K562 (cell line): Measurements from ENCODE around the gene SEC22C. TPM values are rescaled to one million over a fixed set of nuclear protein-coding genes. Genes with fewer than 3 reads are reported as not detected.

Source experiments
- ARID2 ChIP-seq: fragments of 450-650 bp; IDR thresholded peaks from 2 replicates; pipeline ENCODE4 v1.6.1; 2017; ENCODE audit warnings: antibody characterized with exemption, mild to moderate bottlenecking
- CBFA2T2 ChIP-seq: fragments of 450-650 bp; conservative IDR thresholded peaks from 2 replicates; pipeline ENCODE4 v1.6.1; 2017; ENCODE audit warnings: mild to moderate bottlenecking
- MIER1 ChIP-seq: fragments of 450-650 bp; IDR thresholded peaks from 2 replicates; pipeline ENCODE4 v1.6.1; 2016; ENCODE audit warnings: antibody characterized with exemption, mild to moderate bottlenecking, low read depth
- NFE2L1 ChIP-seq: fragments of 450-650 bp; IDR thresholded peaks from 2 replicates; pipeline ENCODE4 v1.6.1; 2016; ENCODE audit warnings: missing genetic modification characterization, low read depth, mild to moderate bottlenecking, missing compliant biosample characterization, moderate library complexity, borderline replicate concordance
- NONO ChIP-seq, 2 experiments: fragments of 200-400 bp in 1 of 2; fragments of 450-650 bp in 1 of 2; formaldehyde crosslinking in 1 of 2; IDR thresholded peaks; 2 replicates each; pipeline ENCODE4 v1.6.1; 2017; ENCODE audit warnings: low read depth in 2 of 2, mild to moderate bottlenecking in 2 of 2, moderate library complexity in 2 of 2, low read length in 1 of 2
- NRF1 ChIP-seq, 2 experiments: fragments of 450-650 bp; IDR thresholded peaks in 1 of 2; conservative IDR thresholded peaks in 1 of 2; 2 replicates each; pipeline ENCODE4 v1.6.1; 2014; ENCODE audit warnings: mild to moderate bottlenecking in 2 of 2
- RBM22 ChIP-seq: fragments of 200-400 bp; formaldehyde crosslinking; IDR thresholded peaks from 2 replicates; pipeline ENCODE4 v1.6.1; 2018; ENCODE audit warnings: low read length, low read depth; ENCODE audit not compliant: poor library complexity, severe bottlenecking
- SETDB1 ChIP-seq: IDR thresholded peaks from one replicate; pipeline ENCODE4 v1.6.1; 2012; ENCODE audit warnings: low read length, control low read depth, inconsistent platforms
- SMAD1 ChIP-seq: fragments of 150-350 bp; IDR thresholded peaks from 2 replicates; pipeline ENCODE4 v1.6.1; 2014; ENCODE audit warnings: low read length, low read depth; ENCODE audit not compliant: partially characterized antibody
- SMAD3 ChIP-seq: fragments of 450-650 bp; formaldehyde crosslinking; conservative IDR thresholded peaks from 2 replicates; pipeline ENCODE4 v1.4.0; 2020; ENCODE audit warnings: mild to moderate bottlenecking
- SMARCE1 ChIP-seq: fragments of 450-650 bp; IDR thresholded peaks from 2 replicates; pipeline ENCODE4 v1.7.1; 2016; ENCODE audit warnings: mild to moderate bottlenecking
- STAG1 ChIP-seq: sonication (generic); formaldehyde crosslinking; IDR thresholded peaks from 2 replicates; pipeline ENCODE4 v1.5.0; 2020; ENCODE audit warnings: missing genetic modification reagents, borderline replicate concordance
- ZNF124 ChIP-seq: sonication (generic); formaldehyde crosslinking; IDR thresholded peaks from 2 replicates; pipeline ENCODE4 v1.8.1; 2022; ENCODE audit warnings: missing genetic modification reagents
- ZNF212 ChIP-seq: fragments of 450-650 bp; formaldehyde crosslinking; IDR thresholded peaks from 2 replicates; pipeline ENCODE4 v1.4.0; 2020; ENCODE audit warnings: mild to moderate bottlenecking
- ZNF239 ChIP-seq: fragments of 250-450 bp; sonication (Bioruptor Pico); IDR thresholded peaks from 2 replicates; pipeline ENCODE4 v1.4.0; 2020; ENCODE audit warnings: mild to moderate bottlenecking
- ZNF589 ChIP-seq: fragments of 200-800 bp; sonication (Bioruptor generic); IDR thresholded peaks from 2 replicates; pipeline ENCODE4 v1.6.1; 2016; ENCODE audit warnings: low read depth, missing genetic modification characterization, missing compliant biosample characterization
- ZNF644 ChIP-seq: fragments of 200-800 bp; sonication (Bioruptor generic); IDR thresholded peaks from 2 replicates; pipeline ENCODE4 v1.6.1; 2016; ENCODE audit warnings: low read depth, missing genetic modification characterization, missing compliant biosample characterization
- polyA plus RNA-seq, 8 experiments: library from polyadenylated mRNA; depleted of rRNA in 4 of 8; stranded (reverse) in 5 of 8; unstranded in 3 of 8; fragments of >200 nt; fragmentation: Nextera tagmentation in 2 of 8; fragmentation: Illumina TruSeq in 1 of 8; extraction: Ambion mirVana in 2 of 8; extraction: Trizol in 1 of 8; gene quantifications; 2 replicates each; pipeline versions ENCODE4 v1.2.1 to v1.2.3, GENCODE V29; 2011 to 2014; ENCODE audit warnings: inconsistent platforms in 1 of 8, missing spikeins in 1 of 8
- total RNA-seq, 7 experiments: library from RNA; depleted of rRNA in 6 of 7; stranded (reverse); fragments of >200 nt in 6 of 7; fragmentation: Illumina TruSeq in 2 of 7; extraction: Trizol in 2 of 7; gene quantifications; 2 replicates each; pipeline versions ENCODE4 v1.2.1 to v1.2.3, GENCODE V29; 2011 to 2021; ENCODE audit warnings: low replicate concordance in 1 of 7
- TF ChIP-seq, protein P1 (sequence below): fragments of 450-650 bp; formaldehyde crosslinking; IDR thresholded peaks from 2 replicates; pipeline ENCODE4 v1.4.0; 2022; ENCODE audit warnings: mild to moderate bottlenecking, moderate library complexity
- TF ChIP-seq, protein P2 (sequence below): fragments of 150-350 bp; conservative IDR thresholded peaks from 2 replicates; pipeline ENCODE4 v1.6.1; 2014; ENCODE audit warnings: low read length
- TF ChIP-seq, protein P3 (sequence below): sonication (generic); formaldehyde crosslinking; IDR thresholded peaks from 2 replicates; pipeline ENCODE4 v1.8.0; 2023; ENCODE audit warnings: missing genetic modification reagents, mild to moderate bottlenecking, borderline replicate concordance

Gene SEC22C
- total and polyA plus RNA-seq, 9 of the 15 experiments (the other 6 are each of a cell fraction or from before 2014, with no cell fraction given) = 35.6 to 68.4 (median 50.7) TPM

DNA sequence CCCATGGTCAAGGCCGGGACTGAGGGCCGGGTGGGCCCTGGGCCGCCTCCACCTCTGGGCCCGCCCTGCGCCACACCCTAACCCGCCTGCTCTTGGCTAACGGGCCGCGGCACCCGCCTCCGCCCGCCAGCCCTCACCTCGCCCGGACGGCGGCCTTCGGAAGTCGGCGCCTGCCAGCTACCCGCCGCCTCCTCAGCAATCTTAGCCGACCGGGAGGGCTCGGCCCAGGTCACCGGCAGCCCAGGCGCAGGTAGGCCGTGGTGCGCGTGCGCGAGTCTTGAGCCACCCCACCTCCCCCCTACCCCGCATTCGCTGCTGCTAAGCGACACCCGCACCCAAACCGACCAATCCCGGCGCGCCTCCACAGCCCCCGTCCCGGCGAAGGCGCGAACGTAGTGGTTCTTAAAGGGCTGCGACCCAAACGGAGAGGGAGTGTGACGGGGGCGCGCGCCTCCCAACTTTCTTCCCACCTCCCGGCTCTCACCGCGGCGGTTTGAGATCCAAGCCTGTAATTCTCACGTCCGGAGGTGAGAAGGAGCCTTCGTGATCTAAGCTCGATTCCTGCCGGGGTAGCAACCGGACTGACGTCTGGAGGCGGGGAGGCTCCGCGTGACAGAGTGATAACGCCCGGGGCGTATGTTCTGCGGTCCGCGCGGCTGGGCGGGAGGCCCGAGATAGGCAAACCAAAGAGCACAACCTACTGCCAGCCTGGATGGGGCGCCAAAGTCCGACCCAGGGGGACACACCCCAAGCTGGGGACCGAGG is at the start of gene SEC22C (continued):
- TF ChIP-seq SMARCE1 (peak; percentile 80), CBFA2T2 (peak; percentile 65), NONO (IDR thresholded peaks at IDR 0.05; ENCODE audit: low read depth in 2 of 2, low read length in 1 of 2) (peak; percentile 38 to 69), ZNF644 (tag) (no peak), ZNF212 (CRISPR knock-in tag) (no peak), ZNF589 (no peak), NRF1 (conservative IDR thresholded peaks at IDR 0.05 in 1 of 2, IDR thresholded peaks at IDR 0.05 in 1 of 2) (peak; percentile 98 to 99), ZNF239 (CRISPR knock-in tag) (no peak; the same call in 1 of the 2 replicates), ZNF124 (CRISPR knock-in tag) (no peak), SETDB1 (peak; percentile 90), ARID2 (no peak), SMAD1 (peak; percentile 13), RBM22 (peak; percentile 91), MIER1 (no peak), NFE2L1 (no peak), STAG1 (CRISPR knock-in tag) (no peak), SMAD3 (CRISPR knock-in tag) (no peak; the same call in 1 of the 2 replicates)
- TF ChIP-seq, protein P1, sequence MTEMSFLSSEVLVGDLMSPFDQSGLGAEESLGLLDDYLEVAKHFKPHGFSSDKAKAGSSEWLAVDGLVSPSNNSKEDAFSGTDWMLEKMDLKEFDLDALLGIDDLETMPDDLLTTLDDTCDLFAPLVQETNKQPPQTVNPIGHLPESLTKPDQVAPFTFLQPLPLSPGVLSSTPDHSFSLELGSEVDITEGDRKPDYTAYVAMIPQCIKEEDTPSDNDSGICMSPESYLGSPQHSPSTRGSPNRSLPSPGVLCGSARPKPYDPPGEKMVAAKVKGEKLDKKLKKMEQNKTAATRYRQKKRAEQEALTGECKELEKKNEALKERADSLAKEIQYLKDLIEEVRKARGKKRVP = no peak
- TF ChIP-seq, protein P2, sequence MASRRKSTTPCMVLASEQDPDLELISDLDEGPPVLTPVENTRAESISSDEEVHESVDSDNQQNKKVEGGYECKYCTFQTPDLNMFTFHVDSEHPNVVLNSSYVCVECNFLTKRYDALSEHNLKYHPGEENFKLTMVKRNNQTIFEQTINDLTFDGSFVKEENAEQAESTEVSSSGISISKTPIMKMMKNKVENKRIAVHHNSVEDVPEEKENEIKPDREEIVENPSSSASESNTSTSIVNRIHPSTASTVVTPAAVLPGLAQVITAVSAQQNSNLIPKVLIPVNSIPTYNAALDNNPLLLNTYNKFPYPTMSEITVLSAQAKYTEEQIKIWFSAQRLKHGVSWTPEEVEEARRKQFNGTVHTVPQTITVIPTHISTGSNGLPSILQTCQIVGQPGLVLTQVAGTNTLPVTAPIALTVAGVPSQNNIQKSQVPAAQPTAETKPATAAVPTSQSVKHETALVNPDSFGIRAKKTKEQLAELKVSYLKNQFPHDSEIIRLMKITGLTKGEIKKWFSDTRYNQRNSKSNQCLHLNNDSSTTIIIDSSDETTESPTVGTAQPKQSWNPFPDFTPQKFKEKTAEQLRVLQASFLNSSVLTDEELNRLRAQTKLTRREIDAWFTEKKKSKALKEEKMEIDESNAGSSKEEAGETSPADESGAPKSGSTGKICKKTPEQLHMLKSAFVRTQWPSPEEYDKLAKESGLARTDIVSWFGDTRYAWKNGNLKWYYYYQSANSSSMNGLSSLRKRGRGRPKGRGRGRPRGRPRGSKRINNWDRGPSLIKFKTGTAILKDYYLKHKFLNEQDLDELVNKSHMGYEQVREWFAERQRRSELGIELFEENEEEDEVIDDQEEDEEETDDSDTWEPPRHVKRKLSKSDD = peak; percentile 3; the same call in 1 of the 2 replicates
- TF ChIP-seq, protein P3, sequence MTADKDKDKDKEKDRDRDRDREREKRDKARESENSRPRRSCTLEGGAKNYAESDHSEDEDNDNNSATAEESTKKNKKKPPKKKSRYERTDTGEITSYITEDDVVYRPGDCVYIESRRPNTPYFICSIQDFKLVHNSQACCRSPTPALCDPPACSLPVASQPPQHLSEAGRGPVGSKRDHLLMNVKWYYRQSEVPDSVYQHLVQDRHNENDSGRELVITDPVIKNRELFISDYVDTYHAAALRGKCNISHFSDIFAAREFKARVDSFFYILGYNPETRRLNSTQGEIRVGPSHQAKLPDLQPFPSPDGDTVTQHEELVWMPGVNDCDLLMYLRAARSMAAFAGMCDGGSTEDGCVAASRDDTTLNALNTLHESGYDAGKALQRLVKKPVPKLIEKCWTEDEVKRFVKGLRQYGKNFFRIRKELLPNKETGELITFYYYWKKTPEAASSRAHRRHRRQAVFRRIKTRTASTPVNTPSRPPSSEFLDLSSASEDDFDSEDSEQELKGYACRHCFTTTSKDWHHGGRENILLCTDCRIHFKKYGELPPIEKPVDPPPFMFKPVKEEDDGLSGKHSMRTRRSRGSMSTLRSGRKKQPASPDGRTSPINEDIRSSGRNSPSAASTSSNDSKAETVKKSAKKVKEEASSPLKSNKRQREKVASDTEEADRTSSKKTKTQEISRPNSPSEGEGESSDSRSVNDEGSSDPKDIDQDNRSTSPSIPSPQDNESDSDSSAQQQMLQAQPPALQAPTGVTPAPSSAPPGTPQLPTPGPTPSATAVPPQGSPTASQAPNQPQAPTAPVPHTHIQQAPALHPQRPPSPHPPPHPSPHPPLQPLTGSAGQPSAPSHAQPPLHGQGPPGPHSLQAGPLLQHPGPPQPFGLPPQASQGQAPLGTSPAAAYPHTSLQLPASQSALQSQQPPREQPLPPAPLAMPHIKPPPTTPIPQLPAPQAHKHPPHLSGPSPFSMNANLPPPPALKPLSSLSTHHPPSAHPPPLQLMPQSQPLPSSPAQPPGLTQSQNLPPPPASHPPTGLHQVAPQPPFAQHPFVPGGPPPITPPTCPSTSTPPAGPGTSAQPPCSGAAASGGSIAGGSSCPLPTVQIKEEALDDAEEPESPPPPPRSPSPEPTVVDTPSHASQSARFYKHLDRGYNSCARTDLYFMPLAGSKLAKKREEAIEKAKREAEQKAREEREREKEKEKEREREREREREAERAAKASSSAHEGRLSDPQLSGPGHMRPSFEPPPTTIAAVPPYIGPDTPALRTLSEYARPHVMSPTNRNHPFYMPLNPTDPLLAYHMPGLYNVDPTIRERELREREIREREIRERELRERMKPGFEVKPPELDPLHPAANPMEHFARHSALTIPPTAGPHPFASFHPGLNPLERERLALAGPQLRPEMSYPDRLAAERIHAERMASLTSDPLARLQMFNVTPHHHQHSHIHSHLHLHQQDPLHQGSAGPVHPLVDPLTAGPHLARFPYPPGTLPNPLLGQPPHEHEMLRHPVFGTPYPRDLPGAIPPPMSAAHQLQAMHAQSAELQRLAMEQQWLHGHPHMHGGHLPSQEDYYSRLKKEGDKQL = no peak
